ENCODE results near the gene OR1L4.

DNA sequence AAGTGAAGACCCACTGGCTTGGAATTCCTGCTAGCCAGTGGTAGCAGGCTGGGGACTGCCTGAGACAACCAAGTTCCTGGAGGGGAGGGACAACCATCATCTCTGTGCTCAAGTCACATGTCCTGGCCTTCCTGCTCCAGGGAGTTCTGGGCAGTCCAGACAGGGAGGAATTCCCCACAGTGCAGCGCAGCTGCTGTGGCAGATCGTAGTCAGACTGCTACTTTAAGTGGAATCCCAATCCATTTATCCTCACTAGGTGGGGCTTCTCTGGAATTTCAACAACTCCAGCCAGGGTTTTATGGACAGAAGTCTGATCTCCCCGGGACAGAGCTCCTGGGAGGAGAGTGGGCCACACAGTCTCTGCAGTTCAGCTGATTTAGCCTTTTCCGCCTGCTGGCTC is 44.0 kb downstream of the OR1L4 start:
- no peak for TF ChIP-seq EZH2phosphoT487 (IDR thresholded peaks at IDR 0.05; ENCODE audit: borderline replicate concordance)
- TF ChIP-seq, protein P1, sequence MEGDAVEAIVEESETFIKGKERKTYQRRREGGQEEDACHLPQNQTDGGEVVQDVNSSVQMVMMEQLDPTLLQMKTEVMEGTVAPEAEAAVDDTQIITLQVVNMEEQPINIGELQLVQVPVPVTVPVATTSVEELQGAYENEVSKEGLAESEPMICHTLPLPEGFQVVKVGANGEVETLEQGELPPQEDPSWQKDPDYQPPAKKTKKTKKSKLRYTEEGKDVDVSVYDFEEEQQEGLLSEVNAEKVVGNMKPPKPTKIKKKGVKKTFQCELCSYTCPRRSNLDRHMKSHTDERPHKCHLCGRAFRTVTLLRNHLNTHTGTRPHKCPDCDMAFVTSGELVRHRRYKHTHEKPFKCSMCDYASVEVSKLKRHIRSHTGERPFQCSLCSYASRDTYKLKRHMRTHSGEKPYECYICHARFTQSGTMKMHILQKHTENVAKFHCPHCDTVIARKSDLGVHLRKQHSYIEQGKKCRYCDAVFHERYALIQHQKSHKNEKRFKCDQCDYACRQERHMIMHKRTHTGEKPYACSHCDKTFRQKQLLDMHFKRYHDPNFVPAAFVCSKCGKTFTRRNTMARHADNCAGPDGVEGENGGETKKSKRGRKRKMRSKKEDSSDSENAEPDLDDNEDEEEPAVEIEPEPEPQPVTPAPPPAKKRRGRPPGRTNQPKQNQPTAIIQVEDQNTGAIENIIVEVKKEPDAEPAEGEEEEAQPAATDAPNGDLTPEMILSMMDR (conservative IDR thresholded peaks at IDR 0.05; ENCODE audit: low read length): no peak

All from Loucy (cell line).